Heart right ventricle (tissue), 16 donors: ENCODE measurements around the gene CFAP68. TPM values are rescaled to one million over a fixed set of nuclear protein-coding genes. Genes with fewer than 3 reads are reported as not detected.

Experiments used
- ATAC-seq, 8 donors: fragments of 200-7000 bp; cut with Tn5 transposase; one replicate each; pipeline ENCODE4 v1.9.1; 2020; ENCODE audit warnings: mild to moderate bottlenecking in 8 of 8, moderate library complexity in 8 of 8, moderate number of reproducible peaks in 1 of 8
- DNase-seq, 2 donors: peaks; one replicate each; pipeline ENCODE4 v3.0.0-alpha.2; 2020
- H3K27ac ChIP-seq, 10 donors: fragments of 200-600 bp; sonication (generic) in 2 of 10; one replicate each; pipeline versions ENCODE4 v1.5.0 to v1.8.0; 2020 to 2022; ENCODE audit warnings: mild to moderate bottlenecking in 3 of 10
- H3K27me3 ChIP-seq, 7 donors: fragments of 200-600 bp; one replicate each; pipeline ENCODE4 v1.8.0; 2021 to 2022; ENCODE audit warnings: mild to moderate bottlenecking in 2 of 7
- H3K36me3 ChIP-seq, 9 donors: fragments of 200-600 bp; sonication (generic) in 1 of 9; one replicate each; pipeline versions ENCODE4 v1.5.0 to v1.8.0; 2020 to 2022; ENCODE audit warnings: mild to moderate bottlenecking in 2 of 9
- H3K4me1 ChIP-seq, 9 donors: fragments of 200-600 bp; sonication (generic) in 1 of 9; one replicate each; pipeline versions ENCODE4 v1.5.0 to v1.8.0; 2020 to 2022; ENCODE audit warnings: mild to moderate bottlenecking in 4 of 9
- H3K4me3 ChIP-seq, 10 donors: fragments of 200-600 bp; sonication (generic) in 2 of 10; one replicate each; pipeline versions ENCODE4 v1.5.0 to v1.8.0; 2020 to 2022; ENCODE audit warnings: mild to moderate bottlenecking in 7 of 10, moderate library complexity in 2 of 10
- H3K9me3 ChIP-seq, 11 donors: fragments of 200-600 bp in 10 of 11; sonication (generic) in 2 of 11; one replicate each; pipeline versions ENCODE4 v1.5.0 to v1.8.0; 2013 to 2022; ENCODE audit warnings: mild to moderate bottlenecking in 2 of 11, control low read depth in 1 of 11, moderate library complexity in 1 of 11
- CTCF ChIP-seq, 9 donors: fragments of 200-600 bp; sonication (generic) in 2 of 9; IDR thresholded peaks; one replicate each; pipeline versions ENCODE4 v1.5.0 to v1.8.0; 2021 to 2022; ENCODE audit warnings: antibody characterized with exemption in 9 of 9, mild to moderate bottlenecking in 5 of 9, moderate library complexity in 1 of 9
- WGBS, 2 donors: extraction: QIAGEN DNeasy Blood & Tissue Kit; methylation state at CpG; one replicate each; pipeline ENCODE4 v1.1.7; 2013; ENCODE audit warnings: inconsistent platforms in 1 of 2; 5-methylcytosine and 5-hydroxymethylcytosine counted together
- intact Hi-C, 10 donors: fragments of 100-400 bp; cut with DNase I; formaldehyde crosslinking; loops; one replicate each; pipeline versions ENCODE4 v1.11.1 to v1.14.2; 2022
- polyA plus RNA-seq, 2 donors: library from polyadenylated mRNA; stranded (reverse); fragments of 200-250 nt; gene quantifications; one replicate each; pipeline ENCODE4 v1.2.3, GENCODE V29; 2013
- total RNA-seq, 10 donors: library from RNA; stranded (reverse); fragmentation: NEBNext Ultra II Directional in 3 of 10; extraction: Animal tissue kit (Norgen Biotek cat#: 25700) in 3 of 10; gene quantifications; one replicate each; pipeline versions ENCODE4 v1.2.1 to v1.2.4, GENCODE V29; 2021 to 2023
- donor health status: Arrhythmogenic right ventricular cardiomyopathy.
- donor health status: ischemic (EF 13 %, LVEDD 7.1; RV severe dilation, severe dysfunction).
- donor health status: healthy with polysubstance abuse.
- donor health status: DM: no; HTN: yes; CAD: no.
- donor health status: DM: no; HTN: no; CAD: no.
- donor health status: ischemic (EF 25% LVEDD 6.9; RV normal size, moderate dysfunction).
- donor health status: ischemic (EF 25% LVEDD 5.7; RV mildly dilated, moderate dysfunction).
- donor health status: healthy.
- donor health status: DM: yes; HTN: yes; CAD: no.
- donor health status: Ischemic cardiomyopathy.
- donor health status: ischemic (EF 35%, LVEDD 5.7; RV mildly dilated, moderate dysfunction).
- donor health status: nonischemic (EF 11% LVEDD 7.7; RV severe dilation, severe dysfunction).
- donor health status: DM: yes; HTN: yes; CAD: no.
- donor health status: PGD.
- donor health status: ischemic (EF 29% LVEDD 5.4; RV normal size, mild dysfunction).
- donor health status: nonischemic (EF 23%, LVEDD 6.1; RV moderate dilation, normal function).

CFAP68 gene
- total and polyA plus RNA-seq, 12 donors: 14.7 to 38.5 (median 29.6) TPM

GRCh38 chr11:111845276-111846028 lies 33.9 kb upstream of the CFAP68 start:
- intact Hi-C loops: loop anchor here in 2 of 10 donors (10.0 kb wide), 3 partner anchors 61 to 391 kb away; no protein-coding TSS in a partner anchor
- ATAC-seq (peak in 1 of 8 donors; percentile 30), DNase-seq (no peak)
- Histone ChIP-seq H3K27me3 (no peaks in the 10 kb centered on the region), H3K36me3 (peaks cover 0 to 92% (median 25%) of the 10 kb centered on the region in 9 donors), H3K27ac (peak overlapping the region in 1 of 10 donors; percentile 51), H3K4me3 (no peak overlapping the region), H3K9me3 (no peaks in the 10 kb centered on the region), H3K4me1 (peaks cover 0 to 31% (median 11%) of the 10 kb centered on the region in 9 donors)
- WGBS, 2 donors: 82 to 90% methylated on average over 7 of the region's 7 CpGs
- no peak for TF ChIP-seq CTCF (IDR thresholded peaks at IDR 0.05)

DNA sequence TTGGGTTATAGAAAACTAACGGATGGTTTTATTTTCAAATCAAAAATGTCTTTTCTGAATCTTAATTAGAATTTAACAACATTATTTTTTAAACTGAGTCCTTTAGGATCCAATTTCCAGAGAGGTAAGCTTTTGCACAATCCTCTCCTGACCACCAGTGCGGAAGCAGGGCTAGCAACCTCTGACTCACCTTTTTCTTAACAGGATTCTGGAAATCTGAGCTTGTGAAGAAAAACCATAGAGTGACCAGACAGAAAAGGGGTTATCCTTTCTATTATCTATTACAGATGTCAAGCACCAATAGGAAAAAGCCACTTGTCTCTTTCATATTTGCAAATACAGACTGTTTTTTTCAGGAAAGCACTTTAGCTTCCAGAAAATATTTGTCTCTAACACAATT lies 33.3 kb upstream of the CFAP68 start:
- Histone ChIP-seq H3K27me3 (no peaks in the 10 kb centered on the region), H3K27ac (peak overlapping the region in 2 of 10 donors; percentile 16 to 51), H3K9me3 (no peaks in the 10 kb centered on the region), H3K4me3 (no peak overlapping the region), H3K36me3 (peaks cover 0 to 95% (median 25%) of the 10 kb centered on the region in 9 donors), H3K4me1 (peaks cover 0 to 30% (median 11%) of the 10 kb centered on the region in 9 donors)
- WGBS, 2 donors: 84 to 87% methylated on average over 2 of the region's 2 CpGs
- intact Hi-C loops: loop anchor here in 2 of 10 donors (10.0 kb wide), 3 partner anchors 61 to 391 kb away; no protein-coding TSS in a partner anchor
- DNase-seq (no peak), ATAC-seq (no peak)
- no peak for TF ChIP-seq CTCF (IDR thresholded peaks at IDR 0.05)

GRCh38 chr11:111846636-111847035 lies 32.7 kb upstream of the CFAP68 start:
- WGBS, 2 donors: 16 to 22% methylated on average over 1 of the region's 1 CpG
- TF ChIP-seq CTCF (IDR thresholded peaks at IDR 0.05): no peak
- Histone ChIP-seq H3K9me3 (no peaks in the 10 kb centered on the region), H3K4me1 (peaks cover 0 to 27% (median 11%) of the 10 kb centered on the region in 9 donors), H3K36me3 (peaks cover 0 to 100% (median 29%) of the 10 kb centered on the region in 9 donors), H3K27ac (peak overlapping the region in 3 of 10 donors; percentile 16 to 51 (median 44)), H3K4me3 (no peak overlapping the region), H3K27me3 (no peaks in the 10 kb centered on the region)
- DNase-seq (no peak), ATAC-seq (peak in 4 of 8 donors; percentile 42 to 65 (median 57))
- intact Hi-C loops: loop anchor here in 2 of 10 donors (10.0 kb wide), 3 partner anchors 62 to 392 kb away; no protein-coding TSS in a partner anchor

- H3K9me3 ChIP-seq: no peaks in the 10 kb centered on the region
- ATAC-seq (no peak), DNase-seq (no peak)
- 96 to 98% methylated on average over 3 of the region's 3 CpGs for WGBS, 2 donors
- no peaks in the 10 kb centered on the region for H3K27me3 ChIP-seq
- no peak for TF ChIP-seq CTCF (IDR thresholded peaks at IDR 0.05)
- H3K27ac ChIP-seq: no peak overlapping the region
- peaks cover 0 to 27% (median 11%) of the 10 kb centered on the region in 9 donors for H3K4me1 ChIP-seq
- no peak overlapping the region for H3K4me3 ChIP-seq
- intact Hi-C loops: loop anchor here in 2 of 10 donors (10.0 kb wide), 3 partner anchors 65 to 395 kb away; no protein-coding TSS in a partner anchor
- peaks cover 0 to 100% (median 19%) of the 10 kb centered on the region in 9 donors for H3K36me3 ChIP-seq
These were observed 29.7 kb upstream of the CFAP68 start for GRCh38 chr11:111849631-111850030.
